ENCODE results near the gene DYSF. TPM values are rescaled to one million over a fixed set of nuclear protein-coding genes. Genes with fewer than 3 reads are reported as not detected.

DYSF gene
- total RNA-seq, 1 donor from 2014 or later = 112 TPM

- no peak for TF ChIP-seq CTCF (IDR thresholded peaks at IDR 0.05)
- Mint-ChIP-seq H3K4me1 (ENCODE audit: low read depth) (no peaks in the 10 kb centered on the region), H3K36me3 (ENCODE audit: low read depth) (peaks cover 10% of the 10 kb centered on the region), H3K4me3 (ENCODE audit: unreplicated experiment) (no peak overlapping the region), H3K27ac (ENCODE audit: unreplicated experiment) (no peak overlapping the region), H3K9me3 (ENCODE audit: low read depth) (no peaks in the 10 kb centered on the region), H3K27me3 (ENCODE audit: low read depth) (no peaks in the 10 kb centered on the region)
- DNase-seq (ENCODE audit: low spot score) = peak; percentile 38
Observed at GRCh38 chr2:71608034-71608433, 154.7 kb downstream of the DYSF start.

- peaks cover 10% of the 10 kb centered on the region for H3K36me3 Mint-ChIP-seq (ENCODE audit: low read depth)
- peak; percentile 49 for DNase-seq (ENCODE audit: low spot score)
- H3K9me3 Mint-ChIP-seq (ENCODE audit: low read depth) = no peaks in the 10 kb centered on the region
- H3K4me1 Mint-ChIP-seq (ENCODE audit: low read depth) = no peaks in the 10 kb centered on the region
- H3K27ac Mint-ChIP-seq (ENCODE audit: unreplicated experiment) = peak overlapping the region; percentile 27
- H3K27me3 Mint-ChIP-seq (ENCODE audit: low read depth) = no peaks in the 10 kb centered on the region
- no peak for TF ChIP-seq CTCF (IDR thresholded peaks at IDR 0.05)
- no peak overlapping the region for H3K4me3 Mint-ChIP-seq (ENCODE audit: unreplicated experiment)
Observed at GRCh38 chr2:71608441-71608840, 155.1 kb downstream of the DYSF start.

- DNase-seq (ENCODE audit: low spot score) = peak; percentile 47
- Mint-ChIP-seq H3K27ac (ENCODE audit: unreplicated experiment) (no peak overlapping the region), H3K36me3 (ENCODE audit: low read depth) (peaks cover 10% of the 10 kb centered on the region), H3K27me3 (ENCODE audit: low read depth) (no peaks in the 10 kb centered on the region), H3K9me3 (ENCODE audit: low read depth) (no peaks in the 10 kb centered on the region), H3K4me3 (ENCODE audit: unreplicated experiment) (no peak overlapping the region), H3K4me1 (ENCODE audit: low read depth) (no peaks in the 10 kb centered on the region)
- TF ChIP-seq CTCF (IDR thresholded peaks at IDR 0.05) = no peak
Observed at GRCh38 chr2:71609029-71609428, 155.7 kb downstream of the DYSF start.

- Mint-ChIP-seq H3K4me3 (ENCODE audit: unreplicated experiment) (no peak overlapping the region), H3K4me1 (ENCODE audit: low read depth) (peaks cover 2% of the 10 kb centered on the region), H3K27ac (ENCODE audit: unreplicated experiment) (no peak overlapping the region), H3K27me3 (ENCODE audit: low read depth) (no peaks in the 10 kb centered on the region), H3K9me3 (ENCODE audit: low read depth) (no peaks in the 10 kb centered on the region), H3K36me3 (ENCODE audit: low read depth) (peaks cover 11% of the 10 kb centered on the region)
- TF ChIP-seq CTCF (IDR thresholded peaks at IDR 0.05) = no peak
- peak; percentile 24 for DNase-seq (ENCODE audit: low spot score)
Observed at GRCh38 chr2:71609441-71609840, 156.1 kb downstream of the DYSF start.

GRCh38 chr2:71609958-71610357 lies 156.6 kb downstream of the DYSF start:
- Mint-ChIP-seq H3K27ac (ENCODE audit: unreplicated experiment) (no peak overlapping the region), H3K9me3 (ENCODE audit: low read depth) (no peaks in the 10 kb centered on the region), H3K27me3 (ENCODE audit: low read depth) (no peaks in the 10 kb centered on the region), H3K4me1 (ENCODE audit: low read depth) (peaks cover 7% of the 10 kb centered on the region), H3K36me3 (ENCODE audit: low read depth) (peaks cover 13% of the 10 kb centered on the region), H3K4me3 (ENCODE audit: unreplicated experiment) (no peak overlapping the region)
- peak; percentile 82 for TF ChIP-seq CTCF (IDR thresholded peaks at IDR 0.05)
- DNase-seq (ENCODE audit: low spot score) = no peak
